GM12864 (cell line): Measurements from ENCODE around the gene GSTA5.
"Not testable (repeated sequence)": the region's sequence is repeated elsewhere in the genome, so short reads cannot be mapped to it uniquely, and the experiment has no call there.

Source experiments
- DNase-seq: peaks from one replicate; pipeline ENCODE4 v3.0.0-alpha.2; 2011; ENCODE audit warnings: low read depth
- H3K4me3 ChIP-seq: 2 replicates; pipeline ENCODE4 v1.5.1; 2011; ENCODE audit warnings: mild to moderate bottlenecking, low read depth, low read length, control low read depth
- TF ChIP-seq, protein P1 (sequence below): IDR thresholded peaks from 2 replicates; pipeline ENCODE4 v1.5.1; 2011; ENCODE audit warnings: low read depth, mild to moderate bottlenecking, moderate library complexity, low read length, control low read depth, inconsistent platforms; ENCODE audit errors: missing control alignments

GSTA5 gene

GRCh38 chr6:52858416-52858815, 17.8 kb upstream of the GSTA5 start:
- H3K4me3 ChIP-seq = no peak overlapping the region
- DNase-seq = no peak
- TF ChIP-seq, protein P1, sequence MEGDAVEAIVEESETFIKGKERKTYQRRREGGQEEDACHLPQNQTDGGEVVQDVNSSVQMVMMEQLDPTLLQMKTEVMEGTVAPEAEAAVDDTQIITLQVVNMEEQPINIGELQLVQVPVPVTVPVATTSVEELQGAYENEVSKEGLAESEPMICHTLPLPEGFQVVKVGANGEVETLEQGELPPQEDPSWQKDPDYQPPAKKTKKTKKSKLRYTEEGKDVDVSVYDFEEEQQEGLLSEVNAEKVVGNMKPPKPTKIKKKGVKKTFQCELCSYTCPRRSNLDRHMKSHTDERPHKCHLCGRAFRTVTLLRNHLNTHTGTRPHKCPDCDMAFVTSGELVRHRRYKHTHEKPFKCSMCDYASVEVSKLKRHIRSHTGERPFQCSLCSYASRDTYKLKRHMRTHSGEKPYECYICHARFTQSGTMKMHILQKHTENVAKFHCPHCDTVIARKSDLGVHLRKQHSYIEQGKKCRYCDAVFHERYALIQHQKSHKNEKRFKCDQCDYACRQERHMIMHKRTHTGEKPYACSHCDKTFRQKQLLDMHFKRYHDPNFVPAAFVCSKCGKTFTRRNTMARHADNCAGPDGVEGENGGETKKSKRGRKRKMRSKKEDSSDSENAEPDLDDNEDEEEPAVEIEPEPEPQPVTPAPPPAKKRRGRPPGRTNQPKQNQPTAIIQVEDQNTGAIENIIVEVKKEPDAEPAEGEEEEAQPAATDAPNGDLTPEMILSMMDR = no peak

DNA sequence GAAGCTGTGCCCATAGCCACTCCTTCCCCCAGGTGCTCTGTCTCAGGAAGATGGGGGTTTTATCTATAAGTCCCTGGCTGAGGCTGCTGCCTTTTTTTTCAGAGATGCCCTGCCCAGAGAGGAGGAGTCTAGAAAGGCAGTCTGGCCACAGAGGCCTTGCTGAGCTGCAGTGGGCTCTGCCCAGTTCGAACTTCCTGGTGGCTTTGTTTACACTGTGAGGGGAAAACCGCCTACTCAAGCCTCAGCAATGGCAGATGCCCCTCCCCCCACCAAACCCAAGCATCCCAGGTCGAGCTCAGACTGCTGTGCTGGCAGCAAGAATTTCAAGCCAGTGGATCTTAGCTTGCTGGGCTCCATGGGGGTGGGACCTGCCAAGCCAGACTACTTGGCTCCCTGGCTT, 15.5 kb upstream of the GSTA5 start:
- H3K4me3 ChIP-seq, DNase-seq: not testable (repeated sequence)

DNA sequence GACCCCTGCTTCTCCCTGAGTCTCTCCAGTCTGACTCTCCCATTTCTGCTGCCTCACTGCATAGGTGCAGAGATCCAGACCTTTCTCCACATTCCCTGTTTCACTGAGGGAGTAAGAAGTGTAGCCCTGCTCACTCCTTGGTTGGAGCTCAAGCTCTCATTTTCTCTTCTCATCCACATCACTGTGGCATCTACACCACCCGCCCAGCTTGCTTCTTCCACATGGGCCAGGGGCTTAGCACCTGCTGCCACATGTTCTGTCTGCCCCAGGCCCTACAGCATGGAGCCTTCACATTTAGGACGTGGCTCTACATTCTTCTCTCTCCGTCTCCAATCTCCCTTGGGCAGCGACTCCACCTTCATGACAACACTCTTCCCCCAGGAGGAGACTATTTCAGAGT, 8.5 kb upstream of the GSTA5 start:
- no peak for DNase-seq
- no peak overlapping the region for H3K4me3 ChIP-seq
- TF ChIP-seq, protein P1 = no peak

DNA sequence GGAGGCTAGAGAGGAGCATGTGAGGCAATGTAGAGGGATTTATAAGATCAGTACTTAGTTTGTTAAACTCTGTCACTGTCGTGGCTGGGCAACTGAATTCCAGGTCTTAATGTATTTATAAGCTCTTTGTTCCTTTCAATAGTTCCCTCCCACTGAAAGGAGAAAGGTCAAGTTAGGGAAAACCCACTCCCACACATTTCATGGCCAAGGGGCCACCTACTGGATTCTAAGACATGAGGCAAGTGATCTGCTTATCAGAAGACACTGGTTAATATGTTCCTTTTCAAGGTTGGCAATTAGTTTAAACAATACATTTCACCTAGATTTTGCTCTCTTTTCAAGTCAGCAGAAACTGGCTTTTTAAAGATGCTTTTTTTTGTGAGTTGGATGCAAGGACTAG, 5.4 kb upstream of the GSTA5 start:
- H3K4me3 ChIP-seq = no peak overlapping the region
- TF ChIP-seq, protein P1 = no peak
- DNase-seq = no peak

GRCh38 chr6:52843605-52844004, 3.0 kb upstream of the GSTA5 start:
- TF ChIP-seq, protein P1 = no peak
- DNase-seq = no peak

DNA sequence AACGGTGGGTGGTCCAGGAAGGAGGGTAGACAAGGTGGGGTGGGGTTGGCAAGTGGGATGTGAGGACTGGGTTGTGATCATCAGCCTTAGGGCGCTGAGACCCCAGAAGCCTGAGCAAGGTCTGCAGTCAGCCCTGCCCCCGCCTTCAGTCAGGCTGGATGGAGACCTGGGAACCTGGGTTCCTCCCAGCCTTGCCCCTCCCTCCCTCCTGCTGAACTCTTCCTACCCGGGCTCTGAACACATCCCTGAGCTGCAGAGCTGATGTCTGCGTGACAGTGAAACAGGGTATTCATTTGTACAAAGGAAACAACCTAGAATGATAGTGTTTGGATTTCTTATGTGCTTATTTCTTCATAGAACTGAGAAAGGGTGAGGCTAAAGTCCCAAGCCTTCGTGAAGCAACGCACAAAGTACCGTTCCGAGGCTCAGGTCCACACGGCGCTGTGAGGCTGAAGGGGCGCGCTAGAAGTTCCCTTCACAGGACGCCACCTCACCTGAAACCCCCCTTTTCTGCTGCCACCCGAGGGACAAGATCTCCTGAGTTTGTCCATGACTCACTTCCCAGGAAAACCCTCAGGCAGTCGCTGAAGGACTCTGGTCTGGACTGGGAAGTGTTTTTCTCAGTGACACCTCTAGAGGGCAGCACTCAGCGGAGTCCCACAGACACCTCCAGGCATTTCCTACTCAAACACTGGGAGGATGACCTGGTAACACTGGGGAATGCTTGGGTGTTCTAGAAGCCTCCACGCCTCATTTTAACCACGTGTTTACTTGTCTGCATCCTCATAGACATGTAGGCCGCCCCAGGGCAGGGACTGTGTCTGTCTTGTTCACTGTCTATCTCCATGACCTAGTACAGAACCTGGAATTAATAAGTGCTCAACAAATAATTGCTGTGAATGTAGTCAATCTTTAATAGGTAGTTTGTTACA, 1.2 kb downstream of the GSTA5 start:
- H3K4me3 ChIP-seq = no peak overlapping the region

More at GRCh38 chr6:52843605-52844004, 3.0 kb upstream of the GSTA5 start:
- no peak overlapping the region for H3K4me3 ChIP-seq

DNA sequence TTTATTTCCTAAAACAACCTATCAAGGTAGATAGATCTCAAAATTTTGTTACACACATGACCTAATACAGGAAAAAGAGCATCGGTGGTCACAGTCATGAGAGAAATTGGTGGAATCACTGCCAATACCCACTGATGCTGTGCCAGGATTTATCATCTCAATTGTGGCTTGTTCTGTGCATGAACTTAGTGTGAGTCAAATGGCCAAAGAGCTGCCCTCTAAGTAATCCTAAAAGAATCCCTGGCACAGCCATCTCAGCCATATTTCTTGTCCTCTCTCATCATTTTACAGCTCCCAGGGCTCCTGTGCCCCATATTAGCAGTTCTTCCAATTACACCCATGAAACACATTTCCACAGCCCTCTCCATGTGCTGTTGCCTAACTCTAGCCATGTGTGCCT, 6.1 kb downstream of the GSTA5 start:
- no peak overlapping the region for H3K4me3 ChIP-seq
- TF ChIP-seq, protein P1 = no peak
- DNase-seq = no peak

More for the DNA sequence above, 1.2 kb downstream of the GSTA5 start:
- no peak for DNase-seq
- TF ChIP-seq, protein P1 = peak; percentile 87

DNA sequence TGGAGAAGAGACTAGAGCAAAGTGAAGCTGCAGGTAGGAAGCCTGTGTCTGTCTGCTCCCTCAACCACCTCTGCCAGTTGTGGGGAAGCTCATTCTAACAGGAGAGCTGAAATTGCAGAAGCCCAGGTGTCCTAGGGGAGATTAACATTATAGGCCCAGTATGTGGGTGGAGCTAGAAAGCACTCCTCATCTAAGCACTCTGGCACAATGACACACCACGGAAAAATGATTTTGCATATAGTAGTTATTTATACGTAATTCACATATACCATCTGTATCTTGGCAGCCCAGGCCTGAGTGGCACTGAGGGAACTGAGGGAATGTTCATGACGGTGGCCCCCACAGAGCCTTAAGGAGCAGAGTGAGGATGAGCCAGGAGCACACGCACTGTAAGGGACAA, 9.7 kb downstream of the GSTA5 start:
- DNase-seq, H3K4me3 ChIP-seq: not testable (repeated sequence)
